Neural crest cell (in vitro differentiated cells): ENCODE data around the gene ZBTB7B. TPM values are rescaled to one million over a fixed set of nuclear protein-coding genes. Genes with fewer than 3 reads are reported as not detected.
A peak's percentile ranks its signal among the peaks of the same experiment; 100 is the strongest.

ENCODE experiments used
- DNase-seq: peaks from one replicate; pipeline ENCODE4 v3.0.0; 2021; ENCODE audit warnings: low read depth, mixed read lengths, low spot score
- H3K27ac Mint-ChIP-seq: one replicate; pipeline ENCODE4 v1.8.0; 2021; ENCODE audit warnings: mild to moderate bottlenecking, mixed read lengths; ENCODE audit not compliant: unreplicated experiment
- H3K27me3 Mint-ChIP-seq: 2 replicates; pipeline ENCODE4 v1.8.0; 2021; ENCODE audit warnings: low read depth, mild to moderate bottlenecking, mixed read lengths
- H3K36me3 Mint-ChIP-seq: 2 replicates; pipeline ENCODE4 v1.8.0; 2021; ENCODE audit warnings: low read depth, mild to moderate bottlenecking, mixed read lengths
- H3K4me1 Mint-ChIP-seq: 2 replicates; pipeline ENCODE4 v1.8.0; 2021; ENCODE audit warnings: mixed read lengths
- H3K4me3 Mint-ChIP-seq: one replicate; pipeline ENCODE4 v1.8.0; 2021; ENCODE audit warnings: mild to moderate bottlenecking, mixed read lengths
- H3K9me3 Mint-ChIP-seq: 2 replicates; pipeline ENCODE4 v1.8.0; 2021; ENCODE audit warnings: mixed read lengths
- CTCF ChIP-seq: fragments of 200-600 bp; sonication (generic); conservative IDR thresholded peaks from 2 replicates; pipeline ENCODE4 v1.5.0; 2021; ENCODE audit warnings: antibody characterized with exemption, mild to moderate bottlenecking
- total RNA-seq: library from RNA; stranded (reverse); gene quantifications from 2 replicates; pipeline ENCODE4 v1.2.1, GENCODE V29; 2021

Gene ZBTB7B
- total RNA-seq, 1 donor from 2014 or later = 6.9 TPM

GRCh38 chr1:154969246-154969645, 33.4 kb upstream of the ZBTB7B start:
- H3K36me3 Mint-ChIP-seq = no peaks in the 10 kb centered on the region
- H3K4me1 Mint-ChIP-seq = peaks cover 41% of the 10 kb centered on the region
- no peaks in the 10 kb centered on the region for H3K9me3 Mint-ChIP-seq
- H3K27me3 Mint-ChIP-seq = no peaks in the 10 kb centered on the region
- peak overlapping the region; percentile 63 for H3K27ac Mint-ChIP-seq
- no peak for TF ChIP-seq CTCF
- DNase-seq = no peak
- peak overlapping the region; percentile 86 for H3K4me3 Mint-ChIP-seq

- Mint-ChIP-seq H3K9me3 (no peaks in the 10 kb centered on the region), H3K4me1 (peaks cover 41% of the 10 kb centered on the region), H3K4me3 (peak overlapping the region; percentile 86), H3K27ac (no peak overlapping the region), H3K36me3 (no peaks in the 10 kb centered on the region), H3K27me3 (no peaks in the 10 kb centered on the region)
- DNase-seq = no peak
- TF ChIP-seq CTCF = no peak
Measured at GRCh38 chr1:154969860-154970452, 32.6 kb upstream of the ZBTB7B start.

GRCh38 chr1:154970631-154971340, 31.8 kb upstream of the ZBTB7B start, which contains the start of gene SHC1:
SHC1 (minus strand) TSS chr1:154970747; CDS start chr1:154970526, 221 bp downstream.
- no peaks in the 10 kb centered on the region for H3K36me3 Mint-ChIP-seq
- H3K9me3 Mint-ChIP-seq = no peaks in the 10 kb centered on the region
- peak within 1 kb of the TSS; percentile 98 for H3K27ac Mint-ChIP-seq
- no peaks in the 10 kb centered on the region for H3K27me3 Mint-ChIP-seq
- H3K4me3 Mint-ChIP-seq = peak within 1 kb of the TSS; percentile 86
- peaks cover 41% of the 10 kb centered on the region for H3K4me1 Mint-ChIP-seq
- TF ChIP-seq CTCF = no peak
- DNase-seq = peak; percentile 73

- Mint-ChIP-seq H3K4me1 (peaks cover 41% of the 10 kb centered on the region), H3K9me3 (no peaks in the 10 kb centered on the region), H3K36me3 (no peaks in the 10 kb centered on the region), H3K27me3 (no peaks in the 10 kb centered on the region), H3K27ac (peak overlapping the region; percentile 98), H3K4me3 (peak overlapping the region; percentile 86)
- TF ChIP-seq CTCF = no peak
- no peak for DNase-seq
Measured at GRCh38 chr1:154971341-154971998, 31.1 kb upstream of the ZBTB7B start.

- H3K27ac Mint-ChIP-seq = peak overlapping the region; percentile 83
- H3K9me3 Mint-ChIP-seq = no peaks in the 10 kb centered on the region
- no peaks in the 10 kb centered on the region for H3K36me3 Mint-ChIP-seq
- peaks cover 41% of the 10 kb centered on the region for H3K4me1 Mint-ChIP-seq
- no peak for DNase-seq
- no peak overlapping the region for H3K4me3 Mint-ChIP-seq
- no peak for TF ChIP-seq CTCF
- H3K27me3 Mint-ChIP-seq = no peaks in the 10 kb centered on the region
Measured at GRCh38 chr1:154972213-154972516, 30.4 kb upstream of the ZBTB7B start.
